Brain pericyte (primary cell): ENCODE results near the gene HAGH.

Experiments used
- DNase-seq: peaks from one replicate; pipeline ENCODE4 v3.0.0-alpha.2; 2012; ENCODE audit warnings: low read depth, low spot score

The HAGH gene

DNA sequence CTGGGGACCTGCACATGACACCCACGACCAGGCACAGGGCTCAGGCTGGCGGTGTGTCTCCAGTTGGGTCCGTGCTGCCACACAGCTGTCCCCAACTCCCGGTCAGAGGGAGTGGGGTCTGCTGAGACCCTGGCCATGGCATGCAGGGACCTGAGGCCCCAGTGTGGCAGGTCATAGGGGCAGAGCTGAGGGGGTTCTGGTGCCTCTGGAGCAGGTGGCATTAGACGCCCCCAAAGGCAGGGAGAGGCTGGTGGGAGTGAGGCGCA is 39.6 kb downstream of the HAGH start:
- no peak for DNase-seq

DNA sequence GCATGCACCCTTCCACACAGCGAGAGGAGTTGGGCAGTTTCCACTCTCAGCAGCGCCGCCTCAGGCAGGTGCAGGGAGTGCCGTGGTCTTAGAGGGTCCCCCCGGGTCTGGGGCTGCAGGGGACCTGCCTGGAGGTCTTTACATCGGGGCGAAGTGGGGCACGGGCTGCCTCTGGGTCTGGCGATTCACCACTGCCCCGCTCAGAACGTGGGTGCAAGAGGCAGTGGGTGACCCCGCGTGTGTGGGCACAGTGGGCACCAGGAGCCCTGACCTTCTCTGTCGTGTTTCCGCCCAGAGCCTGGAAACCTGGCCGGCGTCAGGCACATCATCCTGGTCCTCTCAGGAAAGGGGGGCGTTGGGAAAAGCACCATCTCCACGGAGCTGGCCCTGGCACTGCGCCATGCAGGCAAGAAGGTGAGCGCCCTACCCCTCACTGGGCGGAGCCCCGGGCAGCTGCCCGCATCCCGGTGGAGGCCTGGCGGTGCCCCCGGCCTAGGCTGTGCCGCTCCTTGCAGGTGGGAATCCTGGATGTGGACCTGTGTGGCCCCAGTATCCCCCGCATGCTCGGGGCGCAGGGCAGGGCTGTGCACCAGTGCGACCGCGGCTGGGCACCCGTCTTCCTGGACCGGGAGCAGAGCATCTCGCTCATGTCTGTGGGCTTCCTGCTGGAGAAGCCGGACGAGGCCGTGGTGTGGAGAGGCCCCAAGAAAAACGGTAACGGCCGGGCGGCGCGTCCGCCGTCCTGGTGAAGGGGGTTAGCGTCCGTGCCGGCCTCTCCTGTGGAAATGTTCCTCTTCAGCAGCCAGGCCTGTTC is 40.2 kb downstream of the HAGH start:
- no peak for DNase-seq

DNA sequence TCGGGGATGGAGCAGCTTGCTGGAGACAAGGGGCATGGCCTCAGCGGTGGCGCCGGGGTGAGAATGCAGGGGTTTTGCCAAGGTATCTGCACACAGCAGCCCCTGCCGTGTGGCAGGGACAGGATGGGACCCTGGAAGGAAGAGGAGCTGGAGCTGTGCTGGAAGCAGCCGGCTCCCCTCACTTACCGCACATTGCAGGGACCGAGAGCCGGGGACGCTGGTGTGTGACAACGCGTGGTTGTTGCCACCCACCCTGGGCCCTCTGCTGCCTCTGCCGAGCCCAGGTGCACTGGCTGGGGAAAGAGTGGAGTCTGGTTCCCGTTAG is 40.8 kb downstream of the HAGH start:
- DNase-seq, result no peak

DNA sequence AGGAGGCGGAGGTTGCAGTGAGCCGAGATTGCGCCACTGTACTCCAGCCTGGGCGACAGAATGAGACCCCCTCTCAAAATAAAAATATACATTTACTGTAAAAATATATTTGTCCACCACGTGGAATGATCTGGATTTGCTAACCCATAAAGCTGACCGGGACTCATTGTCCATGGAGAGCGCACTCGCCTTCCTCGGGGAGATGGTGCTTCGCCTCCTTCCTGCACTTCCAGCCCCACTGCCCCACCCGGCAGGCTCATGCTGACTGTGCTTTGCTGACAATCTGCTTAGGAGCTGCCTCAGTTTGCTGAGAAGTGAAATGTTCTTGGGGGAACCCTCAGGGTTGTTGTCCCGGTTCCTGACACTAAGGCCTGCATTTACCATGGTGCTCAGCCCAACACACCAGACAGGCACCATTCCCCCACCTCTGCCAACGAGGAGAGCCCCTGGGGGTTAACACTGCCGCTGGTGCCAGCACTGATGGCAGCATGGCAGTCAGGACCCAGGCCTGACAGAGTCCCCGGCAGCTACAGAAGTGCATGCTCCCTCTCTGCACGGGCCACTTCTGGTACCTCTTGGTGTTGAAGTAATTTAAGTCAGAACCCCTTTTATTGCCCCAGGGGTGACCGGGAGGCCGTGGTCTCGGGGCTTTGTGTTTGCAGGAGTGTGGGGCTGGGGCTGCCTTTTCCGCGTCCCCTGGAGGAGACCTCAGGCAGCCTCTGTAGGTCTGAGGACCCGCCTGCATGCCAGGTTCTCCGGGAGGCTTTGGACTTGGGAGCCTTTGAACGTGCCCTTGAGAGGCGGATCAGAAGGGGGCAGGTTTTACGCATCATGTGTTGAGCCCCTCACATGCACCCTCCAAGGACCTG is 41.4 kb downstream of the HAGH start:
- DNase-seq, result no peak

DNA sequence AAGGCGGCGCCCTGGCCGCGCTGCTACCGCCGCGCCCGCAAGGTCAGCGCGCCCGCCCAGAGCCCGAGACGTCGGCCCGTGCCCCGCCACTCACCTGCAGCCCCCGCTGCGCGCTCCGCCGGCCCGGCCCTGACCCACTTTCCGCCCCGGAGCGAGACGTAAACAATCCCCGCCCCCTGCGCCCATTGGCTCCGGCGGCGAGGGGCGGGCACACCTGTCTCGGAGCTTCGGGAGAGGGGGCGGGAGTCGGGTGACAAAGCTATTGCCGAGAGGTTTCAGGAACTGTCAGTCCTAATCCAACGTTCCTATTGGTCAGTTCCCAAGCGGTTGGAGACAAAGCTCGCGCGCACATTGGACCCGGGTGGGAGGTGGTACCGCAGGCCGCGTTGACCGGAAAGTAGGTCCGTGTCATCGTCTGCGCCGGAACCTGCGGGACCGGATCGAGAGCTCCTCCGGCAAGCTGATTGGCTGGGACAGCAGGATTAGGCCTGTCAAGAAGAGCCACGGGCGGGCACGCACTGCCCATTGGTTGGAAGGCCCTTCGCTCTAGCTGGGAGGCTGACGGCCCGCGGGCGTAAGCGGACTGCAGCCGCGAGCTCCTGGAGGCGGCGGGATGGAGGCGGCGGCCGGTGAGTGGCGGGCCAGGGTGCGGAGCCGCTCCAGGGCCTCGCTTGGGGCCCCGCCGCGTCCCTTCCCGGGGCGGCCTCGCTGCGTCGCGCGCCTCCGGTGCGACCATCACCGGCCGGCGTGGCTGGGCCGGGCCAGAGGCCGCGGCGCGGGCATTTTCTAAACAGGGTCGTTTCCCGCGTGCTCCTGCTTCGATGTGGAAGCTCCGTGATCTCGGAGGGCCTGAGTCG is 44.0 kb downstream of the HAGH start, which contains the start of the genes NUBP2 and SPSB3:
Gene NUBP2, plus strand, starts transcription at position 553 of the 857 bp plus-strand sequence. Its CDS starts 61 bp downstream, at position 614.
Gene SPSB3, minus strand, starts transcription at position 164 of the 857 bp plus-strand sequence. CDS start 1,088 bp downstream, outside the sequence.
- DNase-seq, result peak; percentile 100

DNA sequence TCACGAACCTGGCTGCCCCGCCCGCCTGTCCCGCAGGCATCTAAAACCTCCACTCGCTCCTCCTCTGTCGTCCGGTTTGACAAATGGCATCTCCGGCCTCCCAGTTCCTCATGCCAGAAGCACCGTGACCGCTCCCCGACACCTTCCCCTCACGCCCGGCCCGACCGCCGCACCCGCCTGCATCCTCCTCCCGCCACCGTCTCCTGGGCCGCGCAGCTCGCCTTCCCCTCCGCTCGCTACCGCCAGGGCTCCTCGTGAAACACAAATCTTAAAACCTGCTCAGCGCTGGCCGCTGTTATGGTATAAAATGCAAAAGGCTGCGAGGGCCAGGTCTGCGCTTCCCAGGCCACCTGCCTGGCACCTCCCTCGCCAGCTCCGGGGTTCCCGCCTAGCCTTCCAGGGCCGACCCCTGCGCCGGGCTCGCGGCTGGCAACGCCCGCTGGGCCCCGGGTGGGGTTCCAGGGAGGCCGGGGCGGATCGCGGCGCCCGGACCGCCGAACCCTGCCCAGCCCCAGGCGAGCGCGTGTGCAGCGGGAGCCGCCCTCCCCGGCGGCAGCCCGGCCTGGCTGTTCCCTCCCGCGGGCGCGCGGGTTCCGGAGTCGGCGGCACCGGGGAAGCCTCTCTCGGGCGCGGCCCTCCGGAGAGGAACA is 44.7 kb downstream of the HAGH start:
- no peak for DNase-seq

DNA sequence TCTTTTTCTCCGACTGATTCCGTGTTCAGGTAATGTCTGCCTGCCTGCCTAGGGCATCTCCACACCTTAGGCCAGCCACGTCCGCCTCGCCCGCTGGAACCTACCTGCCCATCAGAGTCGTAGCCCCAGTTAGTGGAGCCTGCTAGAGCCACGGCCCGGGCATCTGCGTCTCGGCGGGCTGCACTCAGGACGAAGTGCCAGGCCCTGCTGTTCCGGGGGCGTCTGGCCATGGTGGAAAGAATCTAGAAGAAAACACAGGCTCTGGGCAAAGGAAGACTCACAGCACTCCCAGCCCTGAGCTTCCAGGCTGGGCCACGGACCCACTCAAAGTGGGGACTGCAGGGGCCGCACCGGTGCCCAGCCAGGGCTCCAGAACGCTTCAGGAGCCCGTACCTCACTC is 45.4 kb downstream of the HAGH start:
- no peak for DNase-seq

DNA sequence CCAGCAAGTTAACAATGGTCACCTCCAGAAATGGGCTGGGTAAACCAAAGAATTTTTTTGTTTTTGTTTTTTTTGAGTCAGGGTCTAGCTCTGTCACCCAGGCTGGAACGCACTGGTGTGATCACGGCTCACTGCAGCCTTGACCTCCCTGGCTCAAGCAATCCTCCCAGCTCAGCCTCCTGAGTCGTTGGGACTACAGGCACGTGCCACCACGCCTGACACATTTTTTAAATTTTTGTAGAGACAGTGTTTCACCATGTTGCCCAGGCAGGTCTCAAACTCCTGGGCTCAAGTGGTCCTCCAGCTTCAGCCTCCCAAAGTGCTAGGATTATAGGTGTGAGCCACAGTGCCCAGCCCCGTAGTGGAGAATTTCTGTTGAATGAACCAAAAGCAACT is 46.0 kb downstream of the HAGH start:
- DNase-seq, result no peak

DNA sequence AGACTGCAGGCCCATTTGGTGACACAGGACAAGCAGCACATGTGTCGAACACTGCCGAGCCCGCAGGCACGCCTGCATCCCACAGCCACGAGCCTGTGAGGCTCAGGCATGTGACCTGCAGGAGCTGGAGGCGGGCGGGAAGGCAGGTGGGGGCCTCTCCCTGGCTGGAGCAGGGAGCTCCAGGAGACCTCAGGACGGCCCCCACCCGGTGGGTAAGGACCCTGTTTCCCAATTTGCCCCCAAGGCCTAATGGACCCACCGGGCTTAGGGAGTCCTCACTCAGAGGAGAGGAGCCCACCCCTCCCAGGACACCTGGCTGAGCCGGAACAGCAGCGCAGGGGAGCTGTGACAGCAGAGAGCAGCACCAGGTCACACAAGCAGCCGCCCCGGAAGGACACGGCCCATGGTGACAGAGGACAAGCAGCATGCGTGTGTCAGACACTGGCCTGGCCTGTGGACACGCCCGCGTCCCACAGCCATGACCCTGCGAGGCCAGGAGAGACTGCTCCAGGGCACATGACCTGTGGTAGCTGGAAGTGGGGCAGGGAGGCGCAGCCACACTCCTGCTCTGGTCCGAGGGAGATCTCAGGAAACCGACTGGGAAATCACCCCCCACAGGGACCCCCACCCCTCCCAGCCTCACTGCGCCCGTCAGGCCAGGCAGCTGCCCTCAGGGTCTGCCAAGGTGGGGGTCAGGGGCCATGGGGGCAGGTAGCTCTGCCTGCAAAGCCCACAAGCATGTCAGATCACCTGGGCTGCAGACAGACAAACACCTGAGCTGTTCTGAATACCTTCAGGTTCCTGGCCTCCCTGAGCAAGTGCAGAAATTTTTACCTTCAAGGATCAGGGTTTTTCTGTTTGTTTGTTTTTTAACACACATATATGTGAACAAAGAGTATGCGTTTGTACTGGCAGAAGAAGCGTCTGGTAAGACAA is 46.6 kb downstream of the HAGH start:
- DNase-seq, result no peak

DNA sequence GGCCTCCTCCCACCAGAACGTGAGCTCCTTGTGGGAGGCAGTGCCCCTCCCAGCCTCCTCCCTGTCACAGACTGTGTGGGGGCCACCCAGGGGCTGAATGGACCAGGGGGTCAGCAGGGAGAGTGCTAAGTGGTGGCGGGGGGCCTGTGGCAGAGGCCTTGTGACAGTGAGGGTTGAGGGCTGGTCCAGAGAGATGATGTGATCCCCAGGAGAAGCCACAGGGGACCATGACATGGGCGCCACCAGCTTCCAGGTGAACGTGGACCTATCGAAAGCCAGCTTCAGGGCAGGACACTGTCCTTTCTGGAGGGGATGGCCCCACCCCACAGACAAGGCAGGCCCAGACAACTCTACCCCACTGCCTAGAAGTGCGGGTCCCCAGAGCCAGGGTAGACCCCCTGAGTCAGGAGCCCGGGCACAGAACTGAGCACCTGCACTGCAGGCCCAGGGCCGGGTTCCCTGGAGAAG is 47.4 kb downstream of the HAGH start:
- DNase-seq, result no peak

DNA sequence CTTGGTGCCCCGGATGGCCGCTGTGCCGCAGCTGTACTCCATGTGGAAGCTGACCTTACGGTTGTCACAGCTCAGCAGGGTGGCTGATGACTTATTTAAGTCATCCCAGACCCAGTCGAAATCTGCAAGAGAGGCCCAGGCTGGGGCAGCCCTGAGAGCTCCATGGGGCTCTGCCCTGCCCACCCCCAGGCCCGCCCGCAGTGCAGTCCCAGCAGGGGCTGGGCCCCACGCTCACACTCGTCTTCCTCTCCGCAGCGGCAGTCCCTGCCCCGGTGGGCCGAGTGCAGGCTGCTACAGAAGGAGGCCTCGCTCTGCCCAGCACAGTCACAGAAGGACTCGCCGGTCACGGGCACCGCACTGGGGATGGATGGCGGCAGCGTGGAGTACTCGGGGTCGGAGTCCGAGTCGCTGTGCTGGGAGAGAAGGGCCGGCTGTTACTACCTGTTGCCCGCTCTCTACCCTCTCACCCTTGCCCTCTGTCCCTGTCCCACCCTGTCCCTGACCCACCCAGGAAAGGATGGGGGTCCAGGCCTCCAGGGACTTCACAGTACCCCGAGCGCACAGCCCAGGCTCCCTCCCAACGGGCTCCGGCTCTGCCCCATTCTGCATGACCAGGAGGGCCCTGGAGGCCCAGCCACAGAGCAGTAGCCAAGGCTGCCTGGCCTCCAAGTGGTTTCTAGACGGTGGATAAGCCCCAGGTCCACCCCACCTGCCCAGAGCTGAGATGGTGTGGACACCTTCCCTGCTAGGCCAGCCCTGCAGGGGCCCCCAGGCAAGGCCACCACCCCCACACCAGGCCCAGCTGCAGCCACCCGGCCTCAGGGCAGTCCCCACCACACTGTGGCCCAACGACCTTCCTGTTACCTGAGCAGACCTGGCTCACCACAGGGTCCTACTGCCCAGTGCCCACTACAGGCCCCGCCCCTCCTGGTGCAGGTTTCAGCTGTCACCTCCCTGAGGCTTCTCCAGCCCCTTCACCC is 48.1 kb downstream of the HAGH start:
- DNase-seq, result peak; percentile 78

DNA sequence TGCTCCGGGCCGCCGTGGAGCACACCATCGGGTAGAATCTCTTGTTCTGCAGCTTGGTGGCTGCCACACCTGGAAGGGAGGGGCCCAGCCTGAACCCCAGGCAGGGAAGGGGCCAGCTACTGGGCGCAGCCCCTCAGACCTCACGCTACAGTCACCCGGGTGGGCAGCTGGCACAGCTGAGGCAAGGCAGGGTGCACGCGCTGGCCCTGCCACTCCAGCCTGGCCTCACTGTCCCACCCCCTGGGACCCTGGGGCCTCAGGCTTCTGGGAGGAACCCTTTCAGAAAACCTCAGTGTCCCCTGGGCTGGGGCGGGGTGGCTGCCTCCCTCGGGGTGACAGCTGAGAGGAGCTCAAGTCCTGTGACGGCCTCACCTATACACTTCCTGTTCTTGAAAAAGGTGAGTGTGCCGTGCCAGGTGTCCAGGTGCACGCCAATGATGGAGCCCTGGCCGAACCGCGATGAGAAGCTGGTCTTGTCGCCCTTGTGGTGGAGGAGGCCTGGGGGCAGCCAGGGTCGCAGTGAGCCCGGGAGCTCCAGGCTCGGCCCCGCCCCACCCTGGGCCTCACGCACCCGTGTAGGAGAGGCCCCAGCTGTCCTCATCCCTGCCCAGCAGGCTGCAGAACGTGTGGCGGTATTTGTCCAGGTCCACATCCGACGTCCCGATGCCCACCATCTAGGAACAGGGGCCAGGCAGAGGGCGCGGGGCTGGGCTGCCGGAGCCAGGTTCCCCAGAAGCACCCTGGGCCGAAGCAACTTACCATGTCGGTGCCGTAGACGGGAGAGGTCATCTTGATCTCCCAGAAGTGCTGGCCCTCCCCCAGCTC is 49.0 kb downstream of the HAGH start:
- no peak for DNase-seq

DNA sequence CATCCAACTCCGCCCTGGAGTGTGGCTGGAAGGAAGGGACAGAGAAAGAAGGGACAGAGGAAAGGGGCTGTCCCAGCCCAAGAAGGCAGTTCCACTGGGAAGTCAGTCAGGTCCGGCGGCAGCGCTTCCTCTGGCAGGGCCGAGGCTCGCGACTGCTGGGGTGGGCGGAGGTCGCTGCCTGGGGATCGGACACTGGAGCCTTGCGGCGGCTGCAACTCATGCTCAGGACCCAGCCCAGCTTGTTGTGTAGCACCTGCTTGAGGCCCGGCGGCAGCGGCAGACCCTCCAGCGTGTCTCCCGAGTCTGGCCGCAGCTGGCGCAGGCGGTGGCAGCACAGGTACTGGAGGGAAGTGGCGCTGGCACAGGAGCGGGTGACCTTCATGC is 49.6 kb downstream of the HAGH start:
- no peak for DNase-seq

DNA sequence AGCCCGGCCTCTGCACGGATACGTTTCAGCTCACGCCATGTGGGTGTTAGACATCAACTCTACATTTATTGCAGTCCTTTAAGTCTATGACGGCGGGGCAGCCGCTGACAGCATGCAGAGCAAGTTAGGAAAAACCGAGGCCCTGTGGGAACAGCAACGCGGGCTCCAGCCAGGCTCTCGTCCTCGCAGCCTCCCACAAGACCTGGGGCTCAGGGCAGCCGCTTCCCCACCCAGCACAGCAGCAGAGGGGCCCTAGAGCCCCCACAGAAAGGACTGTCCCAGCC is 50.0 kb downstream of the HAGH start:
- DNase-seq, result no peak

DNA sequence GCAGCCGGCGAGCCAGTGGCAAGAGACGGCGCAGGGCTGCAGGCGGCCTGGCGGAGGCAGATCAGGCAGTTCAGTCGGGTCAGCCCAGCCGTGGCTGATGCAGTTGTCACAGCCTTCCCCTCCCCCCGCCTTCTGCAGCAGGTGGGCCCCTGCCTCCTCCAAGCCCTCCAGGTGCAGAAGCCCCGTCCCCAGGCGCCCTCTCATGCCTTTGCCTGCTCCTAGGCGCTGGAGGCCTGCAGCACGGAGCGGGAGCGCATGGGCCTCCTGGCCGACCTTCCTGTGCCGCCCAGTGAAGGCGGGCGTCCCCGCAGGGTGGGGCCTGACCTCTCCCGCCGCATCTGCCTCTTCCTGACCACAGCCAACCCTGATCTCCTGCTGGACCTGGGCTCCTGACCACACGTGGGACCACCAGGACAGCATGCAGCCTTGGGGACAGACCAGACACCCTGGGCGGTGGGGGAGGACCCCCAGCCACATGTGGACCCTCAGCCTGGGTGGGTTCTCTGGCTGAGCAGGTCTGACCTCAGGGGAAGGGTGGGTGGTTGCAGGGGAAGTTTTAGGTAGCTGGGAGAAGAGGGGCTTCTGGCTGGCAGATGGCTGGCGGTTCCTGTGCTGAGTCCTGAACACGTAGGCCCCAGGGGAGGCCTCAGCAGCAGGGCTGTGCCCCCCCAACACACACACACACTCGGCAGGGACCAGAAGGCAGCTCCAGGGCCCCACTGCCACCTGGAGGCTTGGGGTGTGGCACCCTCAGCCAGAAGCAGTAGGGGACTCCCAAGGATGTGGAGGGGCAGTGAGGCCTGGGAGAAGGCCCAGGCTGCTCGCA is 50.6 kb downstream of the HAGH start:
- DNase-seq, result no peak

DNA sequence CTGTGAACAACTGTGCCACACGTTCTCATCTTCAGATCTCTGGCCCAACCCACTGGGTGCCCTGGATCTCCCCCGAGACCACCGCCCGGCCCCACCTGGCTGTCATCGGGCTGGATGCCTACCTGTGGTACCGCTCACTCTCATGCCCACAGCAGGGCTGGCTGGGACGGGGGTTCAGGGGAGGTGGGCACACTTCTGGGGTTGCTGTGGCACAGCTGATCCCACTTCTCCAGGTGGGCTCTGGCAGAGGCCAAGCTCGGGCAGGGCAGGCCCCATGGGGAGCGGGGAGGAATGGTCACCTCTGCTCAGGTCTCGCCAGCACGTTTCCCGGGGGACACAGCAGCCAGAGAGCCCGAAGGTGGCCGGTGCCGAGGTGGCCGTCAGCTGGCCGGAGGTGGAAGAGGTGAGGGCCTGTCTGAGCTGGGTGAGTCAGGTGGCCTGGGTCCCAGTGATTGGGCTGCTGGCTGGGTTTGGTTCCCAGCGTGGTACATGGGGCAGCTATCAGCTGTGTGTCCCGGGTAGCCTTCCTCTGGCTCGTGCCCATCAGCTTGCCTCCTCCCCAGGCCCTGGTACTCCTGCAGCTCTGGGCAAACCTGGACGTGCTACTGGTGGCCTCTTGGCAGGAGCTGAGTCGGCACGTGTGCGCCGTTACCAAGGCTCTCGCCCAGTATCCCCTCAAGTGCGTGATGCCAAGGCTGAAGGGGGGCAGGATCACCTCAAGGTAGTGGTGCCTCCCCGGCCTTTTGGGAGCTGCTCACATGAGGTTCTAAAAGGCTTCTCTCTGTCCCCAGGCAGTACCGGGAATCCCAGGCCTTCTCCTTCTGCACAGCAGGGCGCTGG is 51.4 kb downstream of the HAGH start:
- no peak for DNase-seq

DNA sequence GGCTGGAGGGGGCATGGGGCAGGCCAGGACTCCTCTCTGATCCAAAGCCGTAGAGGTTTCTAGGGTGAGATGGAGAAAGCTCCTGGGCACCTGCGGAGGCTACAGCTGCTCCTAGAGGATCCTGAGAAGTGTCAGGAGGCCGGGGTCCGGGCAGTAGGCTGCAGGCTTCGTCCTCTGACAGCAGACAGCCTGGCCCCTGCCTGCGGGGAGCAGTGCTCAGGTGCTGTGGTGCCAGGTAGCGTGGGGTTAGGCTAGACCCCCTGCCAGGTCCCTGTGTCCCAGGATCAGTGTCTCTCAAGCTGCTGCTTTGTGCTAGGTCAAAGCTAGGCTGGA is 52.2 kb downstream of the HAGH start:
- DNase-seq, result no peak
